Stimulated activated CD4-positive, alpha-beta T cell treated with anti-CD3 and anti-CD28 coated beads, Interleukin-4, amount 100 ng/mL, for 24 hours (primary cell): Measurements from ENCODE around the gene UROC1.

ENCODE experiments used
- DNase-seq: peaks from one replicate; pipeline ENCODE4 v3.0.0-alpha.2; 2020

The UROC1 gene

GRCh38 chr3:126517291-126517951 is at the start of gene UROC1:
Gene UROC1, minus strand, starts transcription at chr3:126517773. Its CDS starts 54 bp downstream, at chr3:126517719.
- DNase-seq: no peak

GRCh38 chr3:126562737-126563276 is 45.2 kb upstream of the UROC1 start:
- no peak for DNase-seq

GRCh38 chr3:126558336-126559071 is 40.9 kb upstream of the UROC1 start, which contains the start of gene C3orf22:
Gene C3orf22, minus strand, starts transcription at chr3:126558932. Its CDS starts 5,542 bp downstream, at chr3:126553390.
- no peak for DNase-seq

- no peak for DNase-seq
These were observed 40.2 kb upstream of the UROC1 start for GRCh38 chr3:126557761-126558160.

- DNase-seq: peak; percentile 2
These were observed 39.8 kb upstream of the UROC1 start for GRCh38 chr3:126557415-126557745.

GRCh38 chr3:126556637-126557414 is 39.3 kb upstream of the UROC1 start:
- peak; percentile 1 for DNase-seq

GRCh38 chr3:126555795-126556636 is 38.4 kb upstream of the UROC1 start:
- DNase-seq: no peak

- peak; percentile 3 for DNase-seq
These were observed 37.3 kb upstream of the UROC1 start for GRCh38 chr3:126554560-126555525.

- peak; percentile 1 for DNase-seq
These were observed 35.9 kb upstream of the UROC1 start for GRCh38 chr3:126553284-126554084.

- DNase-seq: peak; percentile 2
These were observed 35.2 kb upstream of the UROC1 start for GRCh38 chr3:126552688-126553283.

- peak; percentile 1 for DNase-seq
These were observed 34.5 kb upstream of the UROC1 start for GRCh38 chr3:126551839-126552687.

- no peak for DNase-seq
These were observed 33.7 kb upstream of the UROC1 start for GRCh38 chr3:126551121-126551838.

GRCh38 chr3:126550488-126551051 is 33.0 kb upstream of the UROC1 start:
- DNase-seq: no peak

- no peak for DNase-seq
These were observed 32.4 kb upstream of the UROC1 start for GRCh38 chr3:126549861-126550487.

GRCh38 chr3:126548556-126549466 is 31.2 kb upstream of the UROC1 start:
- no peak for DNase-seq

- no peak for DNase-seq
These were observed 30.1 kb upstream of the UROC1 start for GRCh38 chr3:126547721-126548120.
